IMR-90 (cell line): Measurements from ENCODE around the gene IRS2. TPM values are rescaled to one million over a fixed set of nuclear protein-coding genes. Genes with fewer than 3 reads are reported as not detected.

Experiments
- ATAC-seq: fragments of 200-7000 bp; cut with Tn5 transposase; 2 replicates; pipeline ENCODE4 v1.9.1; 2020; ENCODE audit warnings: low read depth, mild to moderate bottlenecking, moderate library complexity
- BruUV-seq: library from RNA; stranded (reverse); fragments of 400-500 nt; replicated peaks from 2 replicates; lab custom pipeline; 2021; lab: Mats Ljungman, UMichigan
- CTCF ChIA-PET: fragments of 300-600 bp; formaldehyde crosslinking; extraction: SDS; loops from one replicate; lab custom pipeline; 2021; ENCODE audit warnings: antibody characterized with exemption; lab: Yijun Ruan, JAX
- POLR2A ChIA-PET: fragments of 300-600 bp; sonication (Branson Sonifier 250); formaldehyde crosslinking; loops from one replicate; lab custom pipeline; 2022; ENCODE audit warnings: antibody characterized with exemption; ENCODE audit not compliant: unreplicated experiment; lab: Charles Lee
- DNase-seq: peaks from one replicate; pipeline ENCODE4 v3.0.0; 2013
- H2AFZ ChIP-seq: replicated peaks from 2 replicates; pipeline ENCODE3; 2013; ENCODE audit warnings: low read length, mild to moderate bottlenecking; ENCODE audit not compliant: poor library complexity
- H2AK5ac ChIP-seq: 2 replicates; pipeline ENCODE4 v1.6.1; 2013; ENCODE audit warnings: low read depth, low read length, inconsistent platforms
- H2AK9ac ChIP-seq: replicated peaks from 2 replicates; pipeline ENCODE3; 2013; ENCODE audit warnings: mild to moderate bottlenecking, low read depth, low read length, moderate library complexity; ENCODE audit not compliant: poor library complexity
- H2BK120ac ChIP-seq: 2 replicates; pipeline ENCODE4 v1.6.1; 2013; ENCODE audit warnings: low read depth, low read length, inconsistent platforms
- H2BK15ac ChIP-seq: 3 replicates; pipeline ENCODE4 v1.6.1; 2013; ENCODE audit warnings: low read depth, low read length, inconsistent platforms
- H2BK20ac ChIP-seq: 2 replicates; pipeline ENCODE4 v1.6.1; 2013; ENCODE audit warnings: low read depth, mild to moderate bottlenecking, inconsistent platforms, low read length, moderate library complexity
- H2BK5ac ChIP-seq: 2 replicates; pipeline ENCODE4 v1.6.1; 2013; ENCODE audit warnings: mild to moderate bottlenecking, low read depth, low read length, inconsistent platforms; ENCODE audit not compliant: poor library complexity, severe bottlenecking
- H3K14ac ChIP-seq: replicated peaks from 2 replicates; pipeline ENCODE4 v1.6.1; 2013; ENCODE audit warnings: low read depth, low read length, inconsistent platforms
- H3K18ac ChIP-seq: 2 replicates; pipeline ENCODE4 v1.6.1; 2013; ENCODE audit warnings: low read depth, low read length, control low read depth
- H3K23ac ChIP-seq: 2 replicates; pipeline ENCODE4 v1.6.1; 2013; ENCODE audit warnings: low read depth, low read length, inconsistent platforms
- H3K27ac ChIP-seq: 2 replicates; pipeline ENCODE4 v1.5.1; 2013; ENCODE audit warnings: mild to moderate bottlenecking, control low read depth, low read length; ENCODE audit not compliant: insufficient read depth
- H3K27me3 ChIP-seq: 2 replicates; pipeline ENCODE4 v1.6.1; 2013; ENCODE audit warnings: low read length; ENCODE audit not compliant: control insufficient read depth, insufficient read depth
- H3K36me3 ChIP-seq: 2 replicates; pipeline ENCODE4 v1.6.1; 2013; ENCODE audit warnings: low read length, mixed read lengths; ENCODE audit not compliant: control insufficient read depth, insufficient read depth
- H3K4ac ChIP-seq: 2 replicates; pipeline ENCODE4 v1.6.1; 2013; ENCODE audit warnings: low read depth, low read length, inconsistent platforms
- H3K4me1 ChIP-seq: 2 replicates; pipeline ENCODE4 v1.6.1; 2013; ENCODE audit warnings: low read length, mixed read lengths; ENCODE audit not compliant: control insufficient read depth, insufficient read depth
- H3K4me2 ChIP-seq: 2 replicates; pipeline ENCODE4 v1.6.1; 2013; ENCODE audit warnings: low read depth, mild to moderate bottlenecking, control low read depth, low read length, moderate library complexity
- H3K4me3 ChIP-seq: 2 replicates; pipeline ENCODE4 v1.5.1; 2013; ENCODE audit warnings: low read depth, mild to moderate bottlenecking, control low read depth, low read length, moderate library complexity; ENCODE audit not compliant: insufficient read depth
- H3K56ac ChIP-seq: 2 replicates; pipeline ENCODE4 v1.6.1; 2013; ENCODE audit warnings: low read length, inconsistent platforms; ENCODE audit not compliant: insufficient read depth; ENCODE audit errors: extremely low read depth
- H3K79me1 ChIP-seq, 2 experiments: 2 replicates each; pipeline ENCODE4 v1.6.1; 2013; ENCODE audit warnings: low read length in 2 of 2, inconsistent platforms in 1 of 2, low read depth in 1 of 2
- H3K9ac ChIP-seq: 2 replicates; pipeline ENCODE4 v1.6.1; 2013; ENCODE audit warnings: low read depth, low read length, control low read depth
- H3K9me1 ChIP-seq: 2 replicates; pipeline ENCODE4 v1.6.1; 2013; ENCODE audit warnings: low read length, inconsistent platforms; ENCODE audit not compliant: insufficient read depth
- H3K9me3 ChIP-seq: 2 replicates; pipeline ENCODE4 v1.6.1; 2013; ENCODE audit warnings: low read length; ENCODE audit not compliant: control insufficient read depth, insufficient read depth
- H4K20me1 ChIP-seq: 2 replicates; pipeline ENCODE4 v1.6.1; 2013; ENCODE audit warnings: low read length, inconsistent platforms; ENCODE audit not compliant: insufficient read depth
- H4K5ac ChIP-seq: 2 replicates; pipeline ENCODE4 v1.6.1; 2013; ENCODE audit warnings: mild to moderate bottlenecking, low read depth, low read length, control low read depth
- H4K8ac ChIP-seq, 2 experiments: 2 replicates each; pipeline ENCODE4 v1.6.1; 2013; ENCODE audit warnings: low read depth in 2 of 2, low read length in 2 of 2, control low read depth in 1 of 2, inconsistent platforms in 1 of 2
- H4K91ac ChIP-seq: 2 replicates; pipeline ENCODE4 v1.6.1; 2013; ENCODE audit warnings: low read depth, low read length, inconsistent platforms; ENCODE audit not compliant: insufficient read depth
- BHLHE40 ChIP-seq: fragments of 150-350 bp; IDR thresholded peaks from 2 replicates; pipeline ENCODE4 v1.6.1; 2016; ENCODE audit warnings: mild to moderate bottlenecking, low read depth, low read length
- ELK1 ChIP-seq: fragments of 150-350 bp; IDR thresholded peaks from 2 replicates; pipeline ENCODE4 v1.6.1; 2016; ENCODE audit warnings: low read depth, mild to moderate bottlenecking, low read length, moderate library complexity, borderline replicate concordance
- MAZ ChIP-seq: IDR thresholded peaks from 2 replicates; pipeline ENCODE4 v1.6.1; 2012; ENCODE audit warnings: low read depth, mild to moderate bottlenecking, low read length, improper control_type of control experiment, moderate library complexity, borderline replicate concordance
- NFE2L2 ChIP-seq: fragments of 150-350 bp; IDR thresholded peaks from 2 replicates; pipeline ENCODE4 v1.6.1; 2016; ENCODE audit warnings: low read depth, mild to moderate bottlenecking, low read length
- RFX5 ChIP-seq: IDR thresholded peaks from 2 replicates; pipeline ENCODE4 v1.8.0; 2012; ENCODE audit warnings: low read depth, mild to moderate bottlenecking, low read length, moderate library complexity
- WGBS, 2 experiments: methylation state at CpG; one replicate each; pipeline versions ENCODE4 v1.1.5 to v1.1.7; 2013; ENCODE audit warnings: missing lambda C conversion rate in 2 of 2; ENCODE audit not compliant: insufficient read length in 1 of 2; ENCODE audit errors: extremely low coverage in 2 of 2; 5-methylcytosine and 5-hydroxymethylcytosine counted together
- dilution Hi-C: fragments of 300-500 bp; cut with HindIII; formaldehyde crosslinking; loops from one replicate; pipeline ENCODE4 v1.14.3; 2018; ENCODE audit warnings: low sequenced_read_pairs; ENCODE audit not compliant: unreplicated experiment
- in situ Hi-C: fragments of 300-500 bp; cut with MboI; formaldehyde crosslinking; loops from 3 replicates; pipeline ENCODE4 v1.14.3; 2019; ENCODE audit warnings: low sequenced_read_pairs, inconsistent platforms, mixed read lengths
- intact Hi-C: fragments of 100-400 bp; cut with micrococcal nuclease; formaldehyde crosslinking; loops from 2 replicates; pipeline ENCODE4 v1.10.0; 2022
- polyA plus RNA-seq, 3 experiments: library from polyadenylated mRNA; depleted of rRNA; stranded (reverse); fragments of >200 nt; gene quantifications; 2 replicates each; pipeline ENCODE4 v1.2.3, GENCODE V29; 2012; ENCODE audit warnings: low replicate concordance in 1 of 3
- total RNA-seq: library from RNA; depleted of rRNA; stranded (reverse); fragments of >200 nt; gene quantifications from 2 replicates; pipeline ENCODE4 v1.2.3, GENCODE V29; 2012

The IRS2 gene
- total and polyA plus RNA-seq, 2 of the 4 experiments (the other 2 are of a cell fraction): 0.36 to 1.4 TPM

- ATAC-seq: no peak
- no peak overlapping the region for H3K4ac ChIP-seq
- no peak for DNase-seq
- H2BK5ac ChIP-seq: no peak overlapping the region
- H4K8ac ChIP-seq: no peak overlapping the region
- no peak overlapping the region for H2AK9ac ChIP-seq
- dilution Hi-C loops (no loop called here), in situ Hi-C loops (no loop called here), intact Hi-C loops (no loop called here)
- ChIA-PET POLR2A (no interaction called here), CTCF (no interaction called here)
- H3K4me3 ChIP-seq: no peak overlapping the region
- no peak overlapping the region for H3K4me2 ChIP-seq
- no peak overlapping the region for H3K14ac ChIP-seq
- no peaks in the 10 kb centered on the region for H3K4me1 ChIP-seq
- H4K91ac ChIP-seq: no peak overlapping the region
- peaks cover 28% of the 10 kb centered on the region for H3K27me3 ChIP-seq
- no peak overlapping the region for H2BK20ac ChIP-seq
- H4K20me1 ChIP-seq: no peaks in the 10 kb centered on the region; the same call in 1 of the 2 replicates
- H3K9me3 ChIP-seq: no peaks in the 10 kb centered on the region; the same call in 1 of the 2 replicates
- H3K23ac ChIP-seq: no peak overlapping the region
- H2AFZ ChIP-seq: no peak overlapping the region
- no peak overlapping the region for H3K56ac ChIP-seq
- no peak overlapping the region for H2BK120ac ChIP-seq
- H4K5ac ChIP-seq: no peak overlapping the region
- H3K27ac ChIP-seq: no peak overlapping the region
- no peak overlapping the region for H2AK5ac ChIP-seq
- TF ChIP-seq NFE2L2: no peak
- no peak for TF ChIP-seq BHLHE40
- TF ChIP-seq ELK1: no peak
- TF ChIP-seq MAZ: no peak
- no peak for TF ChIP-seq RFX5
- H3K9ac ChIP-seq: no peak overlapping the region
- no peaks in the 10 kb centered on the region for H3K9me1 ChIP-seq
- 90% methylated on average over 6 of the region's 12 CpGs; no CpG with 5 or more reads in 1 of the 2 experiments for WGBS, 2 experiments
- no TSS peak for BruUV-seq
- no peaks in the 10 kb centered on the region for H3K36me3 ChIP-seq
- no peaks in the 10 kb centered on the region for H3K79me1 ChIP-seq
- H2BK15ac ChIP-seq: no peak overlapping the region
- no peak overlapping the region for H3K18ac ChIP-seq
Measured at GRCh38 chr13:109706015-109706715, 80.2 kb downstream of the IRS2 start.
